Parathyroid adenoma (tissue), 2 donors: ENCODE data around the gene LY86.
A peak's percentile ranks its signal among the peaks of the same experiment; 100 is the strongest.

ENCODE experiments used
- H2AFZ ChIP-seq: fragments of 300-600 bp; sonication (generic); one replicate; pipeline ENCODE4 v1.7.0; 2017; ENCODE audit warnings: antibody characterized with exemption, mild to moderate bottlenecking
- H3K27ac ChIP-seq: fragments of 300-600 bp; sonication (generic); one replicate; pipeline ENCODE4 v1.7.0; 2017
- H3K27me3 ChIP-seq: fragments of 300-600 bp; sonication (generic); one replicate; pipeline ENCODE4 v1.7.0; 2017; ENCODE audit warnings: low read length; ENCODE audit not compliant: control insufficient read depth, insufficient read depth
- H3K36me3 ChIP-seq: fragments of 300-600 bp; sonication (generic); one replicate; pipeline ENCODE4 v1.7.0; 2017; ENCODE audit warnings: low read length; ENCODE audit not compliant: control insufficient read depth, insufficient read depth
- H3K4me1 ChIP-seq: fragments of 300-600 bp; sonication (generic); one replicate; pipeline ENCODE4 v1.7.0; 2017; ENCODE audit warnings: control low read depth
- H3K4me2 ChIP-seq: fragments of 300-600 bp; sonication (generic); one replicate; pipeline ENCODE4 v1.7.0; 2017; ENCODE audit warnings: low read length
- H3K4me3 ChIP-seq: fragments of 300-600 bp; sonication (generic); one replicate; pipeline ENCODE4 v1.7.0; 2017; ENCODE audit warnings: low read depth, low read length
- H3K79me2 ChIP-seq: fragments of 300-600 bp; sonication (generic); one replicate; pipeline ENCODE4 v1.7.0; 2017; ENCODE audit warnings: control low read depth
- H3K9ac ChIP-seq: fragments of 300-600 bp; sonication (generic); one replicate; pipeline ENCODE4 v1.7.0; 2017; ENCODE audit warnings: mild to moderate bottlenecking
- H3K9me3 ChIP-seq: fragments of 300-600 bp; sonication (generic); one replicate; pipeline ENCODE4 v1.7.0; 2017; ENCODE audit warnings: low read length; ENCODE audit not compliant: control insufficient read depth
- CTCF ChIP-seq: fragments of 300-600 bp; sonication (generic); IDR thresholded peaks from one replicate; pipeline ENCODE4 v1.7.0; 2017; ENCODE audit warnings: antibody characterized with exemption, mild to moderate bottlenecking
- donor health status: primary hyperparathyroidism.

LY86 gene

DNA sequence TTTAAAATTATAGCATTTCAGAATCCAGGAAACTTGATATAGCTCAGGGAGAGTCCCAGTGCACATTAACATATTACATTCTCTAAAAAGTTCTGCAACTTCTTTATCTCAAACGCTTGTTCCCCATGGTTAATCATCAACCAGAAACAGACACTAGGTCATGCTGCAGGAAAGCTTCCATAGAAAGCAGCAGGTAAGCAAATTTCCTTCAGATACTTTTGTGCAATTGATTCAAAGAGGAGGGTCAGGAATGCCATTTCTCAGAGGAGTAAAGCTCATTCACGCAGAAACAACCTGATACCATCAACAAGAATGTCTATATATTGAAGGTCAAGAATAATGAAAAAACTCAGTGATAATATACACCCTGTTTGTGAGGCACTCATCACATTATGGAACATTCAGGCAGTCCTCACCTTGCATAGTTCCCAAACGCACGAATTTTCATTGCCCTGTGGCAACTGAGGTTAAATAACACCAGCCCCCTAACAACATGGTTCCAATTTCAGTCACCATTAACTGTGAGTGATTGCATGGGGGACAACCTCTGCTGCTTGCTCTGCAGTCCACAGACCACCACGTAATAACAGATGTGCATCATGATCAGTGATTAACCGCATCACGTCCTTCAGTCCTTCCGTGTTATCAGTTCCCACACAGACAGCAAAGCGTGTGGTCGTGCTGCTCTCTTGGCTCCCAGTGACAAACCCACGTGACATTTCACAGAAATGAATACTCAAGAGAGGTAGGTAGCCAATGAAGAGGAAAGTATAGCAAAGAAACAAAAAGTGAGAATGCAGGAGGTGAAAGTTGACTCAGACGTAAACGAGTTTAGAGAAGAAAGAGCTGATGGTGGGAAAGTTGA, 95.7 kb downstream of the LY86 start:
- peaks cover 23% of the 10 kb centered on the region for H3K4me1 ChIP-seq
- TF ChIP-seq CTCF = no peak
- no peaks in the 10 kb centered on the region for H3K79me2 ChIP-seq
- no peaks in the 10 kb centered on the region for H3K27me3 ChIP-seq
- H3K27ac ChIP-seq = peak overlapping the region; percentile 8
- H2AFZ ChIP-seq = peak overlapping the region; percentile 59
- H3K9me3 ChIP-seq = no peaks in the 10 kb centered on the region
- no peaks in the 10 kb centered on the region for H3K36me3 ChIP-seq
- H3K9ac ChIP-seq = no peak overlapping the region
- no peak overlapping the region for H3K4me2 ChIP-seq
- H3K4me3 ChIP-seq = no peak overlapping the region

DNA sequence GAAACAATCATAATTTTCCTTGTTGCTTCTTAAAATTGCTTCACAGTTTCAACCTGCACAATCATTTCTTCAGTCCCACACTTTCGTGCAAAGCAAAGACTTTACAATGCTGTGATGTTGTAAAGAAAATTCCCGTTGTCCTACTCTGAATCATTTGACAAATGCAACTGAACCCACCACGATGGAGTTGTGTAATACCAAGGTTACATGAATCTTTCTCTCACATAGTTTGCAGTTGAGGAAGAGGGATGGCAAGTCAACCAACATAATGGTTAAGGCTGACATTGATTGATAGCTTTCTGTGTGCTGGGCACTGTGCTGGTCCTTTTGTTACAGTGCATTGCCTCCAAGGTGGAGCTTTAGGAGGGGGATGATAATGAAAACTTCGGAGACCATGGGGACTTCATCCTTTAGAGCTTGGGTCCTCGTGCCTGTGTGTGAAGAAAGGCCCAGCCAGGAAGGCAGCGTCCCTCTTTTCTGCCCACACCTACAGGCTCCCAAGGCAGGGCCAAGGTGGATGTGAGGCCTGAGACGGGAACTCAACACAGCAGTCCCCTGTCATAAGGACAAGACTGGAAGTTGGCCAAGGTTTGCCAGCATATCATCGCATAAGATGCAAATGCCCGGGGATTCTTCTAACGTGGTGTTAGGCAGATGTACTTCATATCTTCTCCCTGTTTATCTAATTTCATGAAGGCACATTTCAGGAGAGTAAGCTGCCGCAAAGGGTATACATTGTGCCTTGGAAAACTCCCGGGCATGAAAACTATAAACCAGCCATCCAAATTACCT, 96.9 kb downstream of the LY86 start:
- Histone ChIP-seq H3K4me1 (peaks cover 26% of the 10 kb centered on the region), H3K79me2 (no peaks in the 10 kb centered on the region)

GRCh38 chr6:6686176-6686575, 97.7 kb downstream of the LY86 start:
- H3K79me2 ChIP-seq = no peaks in the 10 kb centered on the region
- peak overlapping the region; percentile 41 for H3K4me2 ChIP-seq
- H3K9ac ChIP-seq = no peak overlapping the region
- peak overlapping the region; percentile 43 for H3K4me3 ChIP-seq
- peak overlapping the region; percentile 99 for H2AFZ ChIP-seq
- H3K27me3 ChIP-seq = no peaks in the 10 kb centered on the region
- H3K4me1 ChIP-seq = peaks cover 26% of the 10 kb centered on the region
- TF ChIP-seq CTCF = no peak
- no peaks in the 10 kb centered on the region for H3K36me3 ChIP-seq
- peak overlapping the region; percentile 86 for H3K27ac ChIP-seq
- no peaks in the 10 kb centered on the region for H3K9me3 ChIP-seq

More for the DNA sequence above, 96.9 kb downstream of the LY86 start:
- Histone ChIP-seq H3K4me2 (no peak overlapping the region), H2AFZ (no peak overlapping the region), H3K9me3 (no peaks in the 10 kb centered on the region), H3K4me3 (no peak overlapping the region), H3K36me3 (no peaks in the 10 kb centered on the region), H3K27ac (no peak overlapping the region), H3K9ac (no peak overlapping the region), H3K27me3 (no peaks in the 10 kb centered on the region)
- no peak for TF ChIP-seq CTCF

DNA sequence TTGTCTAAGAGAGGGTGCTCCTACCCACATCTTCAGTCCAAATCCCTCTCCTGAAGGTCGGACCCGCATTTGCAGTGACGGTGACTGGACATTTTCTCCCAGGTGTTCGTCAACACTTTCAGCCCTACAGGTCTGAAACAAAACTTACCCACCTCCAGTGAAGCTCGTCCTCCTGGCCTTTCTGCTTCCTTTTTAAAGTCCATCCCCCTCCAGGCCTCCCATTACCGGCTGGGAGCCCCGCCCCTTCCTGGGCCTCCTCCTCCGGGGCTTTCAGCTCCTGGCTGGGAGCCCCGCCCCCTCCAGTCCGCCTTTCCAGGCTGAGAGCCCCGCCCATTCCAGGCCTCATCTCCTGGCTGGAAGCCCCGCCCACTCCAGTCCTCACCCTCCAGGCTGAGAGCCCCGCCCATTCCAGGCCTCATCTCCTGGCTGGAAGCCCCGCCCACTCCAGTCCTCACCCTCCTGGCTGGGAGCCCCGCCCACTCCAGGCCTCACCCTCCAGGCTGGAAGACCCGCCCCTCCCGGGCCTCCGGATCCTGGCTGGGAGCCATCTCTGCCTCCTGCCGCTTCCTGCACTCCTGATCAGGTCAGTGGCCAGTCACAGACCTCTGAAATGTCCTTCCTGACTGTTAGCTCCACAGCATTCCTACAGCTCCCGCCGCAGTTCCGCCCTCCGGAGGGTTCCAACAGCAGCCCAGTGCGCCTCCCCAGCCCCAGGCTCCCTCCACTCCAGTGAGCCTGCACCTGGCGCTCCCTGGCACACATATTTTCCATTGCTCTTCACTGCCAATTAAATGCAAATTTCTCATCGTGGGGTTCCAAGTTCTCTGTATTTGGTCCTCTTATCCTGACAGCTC, 98.5 kb downstream of the LY86 start:
- Histone ChIP-seq H3K4me3 (peak overlapping the region; percentile 43), H3K79me2 (no peaks in the 10 kb centered on the region), H3K36me3 (no peaks in the 10 kb centered on the region), H3K27ac (peak overlapping the region; percentile 86), H3K9ac (no peak overlapping the region), H2AFZ (peak overlapping the region; percentile 99), H3K4me1 (peaks cover 26% of the 10 kb centered on the region), H3K4me2 (peak overlapping the region; percentile 43), H3K9me3 (no peaks in the 10 kb centered on the region), H3K27me3 (no peaks in the 10 kb centered on the region)
- no peak for TF ChIP-seq CTCF
